Heart left ventricle (tissue), 13 donors: ENCODE data around the gene CTCF.

Experiments
- CTCF ChIP-seq, 12 donors: fragments of 200-600 bp; sonication (generic) in 4 of 12; IDR thresholded peaks; one replicate each; pipeline versions ENCODE4 v1.5.0 to v1.8.0; 2018 to 2022; ENCODE audit warnings: antibody characterized with exemption in 12 of 12, mild to moderate bottlenecking in 5 of 12
- POLR2A ChIP-seq, 2 donors: fragments of 450-650 bp; IDR thresholded peaks; one replicate each; pipeline ENCODE4 v1.6.1; 2017; ENCODE audit warnings: antibody characterized with exemption in 2 of 2, mild to moderate bottlenecking in 2 of 2, moderate library complexity in 2 of 2
- donor health status: ischemic (EF 13 %, LVEDD 7.1; RV severe dilation, severe dysfunction).
- donor health status: DM: no; HTN: yes; CAD: no.
- donor health status: DM: no; HTN: no; CAD: no.
- donor health status: ischemic (EF 25% LVEDD 6.9; RV normal size, moderate dysfunction).
- donor health status: ischemic (EF 25% LVEDD 5.7; RV mildly dilated, moderate dysfunction).
- donor health status: ischemic (EF 35%, LVEDD 5.7; RV mildly dilated, moderate dysfunction).
- donor health status: nonischemic (EF 11% LVEDD 7.7; RV severe dilation, severe dysfunction).
- donor health status: DM: yes; HTN: yes; CAD: no.
- donor health status: PGD.
- donor health status: ischemic (EF 29% LVEDD 5.4; RV normal size, mild dysfunction).
- donor health status: nonischemic (EF 23%, LVEDD 6.1; RV moderate dilation, normal function).

GRCh38 chr16:67545665-67546024 is 16.7 kb upstream of the CTCF start:
- TF ChIP-seq CTCF (IDR thresholded peaks at IDR 0.05) (no peak), POLR2A (IDR thresholded peaks at IDR 0.05) (no peak)
